Chondrocyte (in vitro differentiated cells): ENCODE measurements around the gene CPXM1. TPM values are rescaled to one million over a fixed set of nuclear protein-coding genes. Genes with fewer than 3 reads are reported as not detected.

ENCODE experiments used
- DNase-seq: peaks from one replicate; pipeline ENCODE4 v3.0.0; 2021; ENCODE audit warnings: mixed read lengths, low spot score
- H3K27ac Mint-ChIP-seq: one replicate; pipeline ENCODE4 v1.8.0; 2021; ENCODE audit warnings: mild to moderate bottlenecking, moderate library complexity, mixed read lengths; ENCODE audit not compliant: unreplicated experiment
- H3K27me3 Mint-ChIP-seq: 2 replicates; pipeline ENCODE4 v1.8.0; 2021; ENCODE audit warnings: low read depth, mixed read lengths
- H3K36me3 Mint-ChIP-seq: 2 replicates; pipeline ENCODE4 v1.8.0; 2021; ENCODE audit warnings: low read depth, mixed read lengths
- H3K4me1 Mint-ChIP-seq: 2 replicates; pipeline ENCODE4 v1.8.0; 2021; ENCODE audit warnings: low read depth, mild to moderate bottlenecking, mixed read lengths
- H3K4me3 Mint-ChIP-seq: one replicate; pipeline ENCODE4 v1.8.0; 2021; ENCODE audit warnings: mild to moderate bottlenecking, moderate library complexity, mixed read lengths; ENCODE audit not compliant: unreplicated experiment
- H3K9me3 Mint-ChIP-seq: 2 replicates; pipeline ENCODE4 v1.8.0; 2021; ENCODE audit warnings: low read depth, mixed read lengths
- CTCF ChIP-seq: fragments of 200-600 bp; sonication (generic); IDR thresholded peaks from 2 replicates; pipeline ENCODE4 v1.5.0; 2021; ENCODE audit warnings: antibody characterized with exemption, mild to moderate bottlenecking, moderate library complexity
- total RNA-seq: library from RNA; stranded (reverse); gene quantifications from 3 replicates; pipeline ENCODE4 v1.2.1, GENCODE V29; 2021

The CPXM1 gene
- total RNA-seq, 1 donor from 2014 or later, result 6.3 TPM

- no peaks in the 10 kb centered on the region for H3K9me3 Mint-ChIP-seq
- peaks cover 13% of the 10 kb centered on the region for H3K4me1 Mint-ChIP-seq
- DNase-seq, result no peak
- TF ChIP-seq CTCF, result no peak
- H3K27ac Mint-ChIP-seq, result no peak overlapping the region
- no peaks in the 10 kb centered on the region for H3K27me3 Mint-ChIP-seq
- peak overlapping the region; percentile 35 for H3K4me3 Mint-ChIP-seq
- H3K36me3 Mint-ChIP-seq, result peaks cover 11% of the 10 kb centered on the region
Measured at GRCh38 chr20:2838170-2838797, 37.9 kb upstream of the CPXM1 start.

DNA sequence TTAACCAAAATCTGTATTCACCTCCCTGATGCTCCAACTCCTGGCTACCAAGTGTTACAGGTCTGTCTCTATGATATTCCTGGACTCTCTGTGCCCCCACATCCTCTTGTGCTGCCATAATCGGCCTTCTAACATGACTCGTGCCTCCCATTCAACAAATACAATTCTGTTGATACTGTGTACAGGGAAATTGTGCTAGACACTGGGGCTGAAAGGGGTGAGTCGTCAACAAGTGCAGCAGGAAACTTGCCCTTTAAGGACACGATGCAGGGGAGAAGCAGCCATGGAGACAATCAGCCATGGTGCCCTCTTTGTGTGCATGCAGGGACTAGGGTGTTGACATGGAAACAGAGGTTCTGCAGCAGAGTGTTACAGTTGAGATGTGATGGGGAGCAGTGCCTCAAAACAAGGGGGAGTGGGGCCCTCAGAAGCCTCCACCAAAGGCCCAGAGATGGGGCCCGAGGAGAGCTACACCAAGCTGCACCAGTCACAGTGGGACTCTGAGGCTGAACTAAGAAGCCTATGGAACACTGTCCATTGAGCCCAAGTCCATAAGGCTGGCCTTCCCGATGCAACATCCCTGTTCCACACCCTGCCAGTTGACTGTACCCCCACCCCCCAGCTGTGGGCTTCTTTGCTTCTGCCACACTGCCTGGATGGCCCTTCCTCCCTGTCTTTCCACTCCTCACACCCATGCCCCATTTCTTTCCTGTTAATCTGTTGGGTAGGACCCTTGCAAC is 37.0 kb upstream of the CPXM1 start:
- TF ChIP-seq CTCF, result no peak
- H3K4me3 Mint-ChIP-seq, result no peak overlapping the region
- no peak for DNase-seq
- H3K9me3 Mint-ChIP-seq, result no peaks in the 10 kb centered on the region
- H3K36me3 Mint-ChIP-seq, result peaks cover 11% of the 10 kb centered on the region
- H3K27me3 Mint-ChIP-seq, result no peaks in the 10 kb centered on the region
- H3K27ac Mint-ChIP-seq, result no peak overlapping the region
- peaks cover 13% of the 10 kb centered on the region for H3K4me1 Mint-ChIP-seq

DNA sequence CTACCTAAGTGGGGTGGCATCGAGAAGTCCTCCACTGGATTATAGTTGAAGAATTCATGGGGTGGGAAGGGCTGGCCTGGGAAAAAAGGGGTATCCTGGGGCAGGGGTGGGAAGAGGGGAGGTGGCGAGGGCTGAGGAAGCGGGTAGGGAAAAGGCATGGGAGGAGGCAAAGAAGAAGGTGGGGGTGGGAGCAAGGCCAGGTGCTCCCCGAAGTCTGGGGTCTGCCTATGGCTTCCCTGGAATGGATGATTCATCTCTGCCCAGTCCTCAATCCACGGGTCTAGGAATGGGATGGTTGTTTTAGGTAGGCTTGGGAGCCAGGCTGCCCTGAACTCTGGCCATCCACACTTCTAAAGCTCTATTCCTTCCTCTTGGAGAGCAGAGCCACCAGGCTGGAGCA is 35.6 kb upstream of the CPXM1 start:
- peaks cover 11% of the 10 kb centered on the region for H3K36me3 Mint-ChIP-seq
- peaks cover 3% of the 10 kb centered on the region for H3K9me3 Mint-ChIP-seq
- H3K27ac Mint-ChIP-seq, result no peak overlapping the region
- peaks cover 15% of the 10 kb centered on the region for H3K4me1 Mint-ChIP-seq
- no peaks in the 10 kb centered on the region for H3K27me3 Mint-ChIP-seq
- no peak for DNase-seq
- no peak for TF ChIP-seq CTCF
- H3K4me3 Mint-ChIP-seq, result no peak overlapping the region

DNA sequence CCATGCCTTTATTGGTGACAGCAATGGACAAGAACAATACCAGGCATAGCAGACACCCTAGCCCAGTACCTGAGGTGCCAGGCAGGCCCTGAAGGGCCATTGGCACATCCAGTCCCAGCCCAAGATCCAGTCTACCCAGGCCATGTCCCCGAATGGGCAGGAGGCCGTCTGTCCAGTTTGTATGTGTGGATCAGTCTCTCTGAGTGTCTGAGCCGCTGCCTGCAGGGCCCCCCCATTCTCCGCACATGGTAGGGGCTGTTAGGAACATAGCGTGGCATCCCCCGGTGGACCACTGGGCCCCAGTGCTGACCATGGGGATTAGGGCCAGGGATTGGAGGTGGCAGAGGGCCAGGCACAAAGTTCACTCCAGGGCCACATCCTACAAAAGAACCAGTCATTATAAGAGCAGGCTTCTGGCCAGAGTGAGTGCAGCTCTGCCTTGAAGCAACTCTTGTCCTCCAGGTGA is 34.9 kb upstream of the CPXM1 start:
- Mint-ChIP-seq H3K9me3 (peaks cover 3% of the 10 kb centered on the region), H3K4me3 (no peak overlapping the region), H3K27ac (no peak overlapping the region), H3K4me1 (peaks cover 15% of the 10 kb centered on the region), H3K27me3 (no peaks in the 10 kb centered on the region), H3K36me3 (peaks cover 11% of the 10 kb centered on the region)
- DNase-seq, result no peak
- TF ChIP-seq CTCF, result no peak

DNA sequence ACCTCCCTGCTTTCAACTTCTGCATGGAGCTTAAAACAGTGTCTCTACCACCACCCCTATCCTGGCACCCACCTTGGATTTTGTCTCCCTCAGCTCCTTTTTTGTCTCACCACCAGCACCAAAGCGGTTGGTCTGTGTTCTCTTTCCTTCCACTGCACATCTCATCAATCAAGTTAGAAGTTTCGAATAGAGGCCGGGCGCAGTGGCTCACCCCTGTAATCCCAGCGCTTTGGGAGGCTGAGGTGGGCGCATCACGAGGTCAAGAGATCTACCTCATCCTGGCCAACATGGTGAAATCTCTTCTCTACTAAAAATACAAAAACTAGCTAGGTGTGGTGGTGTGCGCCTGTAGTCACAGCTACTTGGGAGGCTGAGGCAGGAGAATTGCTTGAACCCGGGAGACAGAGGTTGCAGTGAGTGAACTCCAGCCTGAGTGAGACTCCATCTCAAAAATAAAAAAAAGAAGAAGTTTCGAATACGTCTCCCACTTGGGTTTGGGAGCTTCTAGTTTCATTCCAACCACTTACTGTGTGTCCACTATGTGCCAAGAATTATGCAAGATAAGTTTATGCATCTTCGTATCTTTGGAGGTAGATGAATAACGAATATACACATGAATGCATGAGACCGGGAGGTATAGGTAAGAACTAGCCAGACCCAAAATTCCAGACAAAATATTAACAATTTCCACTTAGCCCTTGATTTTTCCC is 34.1 kb upstream of the CPXM1 start:
- Mint-ChIP-seq H3K27me3 (no peaks in the 10 kb centered on the region), H3K4me3 (no peak overlapping the region), H3K4me1 (peaks cover 13% of the 10 kb centered on the region), H3K9me3 (peaks cover 3% of the 10 kb centered on the region), H3K27ac (no peak overlapping the region), H3K36me3 (peaks cover 11% of the 10 kb centered on the region)
- no peak for TF ChIP-seq CTCF
- DNase-seq, result no peak
